Activated CD8-positive, alpha-beta memory T cell treated with anti-CD3 and anti-CD28 coated beads for 36 hours (primary cell): ENCODE measurements around the gene FADS3. TPM values are rescaled to one million over a fixed set of nuclear protein-coding genes. Genes with fewer than 3 reads are reported as not detected.

Source experiments
- CTCF ChIA-PET: fragments of 350-600 bp; sonication (Branson Sonifier 250); formaldehyde crosslinking; loops from one replicate; lab custom pipeline; 2021; ENCODE audit warnings: antibody characterized with exemption; lab: Charles Lee
- POLR2A ChIA-PET: fragments of 350-600 bp; sonication (Branson Sonifier 250); formaldehyde crosslinking; loops from one replicate; lab custom pipeline; 2021; ENCODE audit warnings: antibody characterized with exemption; lab: Charles Lee
- total RNA-seq, 2 experiments: library from RNA; stranded (reverse); gene quantifications; one replicate each; pipeline ENCODE4 v1.2.3, GENCODE V29; 2021

The FADS3 gene
- total RNA-seq, 2 experiments from 2014 or later = 8.2 to 9.7 TPM

- POLR2A ChIA-PET = no interaction called here
- CTCF ChIA-PET = interaction anchor here (1.1 to 1.4 kb wide), 3 partner anchors 37 to 248 kb away, joined by 4 to 5 read pairs (median 4); no protein-coding TSS in a partner anchor
Measured at GRCh38 chr11:61834278-61835048, 56.9 kb downstream of the FADS3 start.

- POLR2A ChIA-PET = no interaction called here
Measured at GRCh38 chr11:61833926-61834277, 57.4 kb downstream of the FADS3 start.

GRCh38 chr11:61833471-61833870, 57.9 kb downstream of the FADS3 start:
- CTCF ChIA-PET = interaction anchor here (1.1 kb wide), 1 partner anchor 36 kb away, joined by 4 read pairs; no protein-coding TSS in a partner anchor
- POLR2A ChIA-PET = no interaction called here

More at GRCh38 chr11:61833926-61834277, 57.4 kb downstream of the FADS3 start:
- CTCF ChIA-PET = interaction anchor here (1.1 to 1.4 kb wide), 2 partner anchors 36 to 248 kb away, joined by 4 read pairs; no protein-coding TSS in a partner anchor

GRCh38 chr11:61832754-61833153, 58.6 kb downstream of the FADS3 start:
- CTCF ChIA-PET = no interaction called here
- POLR2A ChIA-PET = no interaction called here

GRCh38 chr11:61832207-61832606, 59.1 kb downstream of the FADS3 start:
- ChIA-PET POLR2A (no interaction called here), CTCF (no interaction called here)

- POLR2A ChIA-PET = no interaction called here
- CTCF ChIA-PET = no interaction called here
Measured at GRCh38 chr11:61830237-61831105, 60.9 kb downstream of the FADS3 start.

GRCh38 chr11:61829806-61830205, 61.5 kb downstream of the FADS3 start:
- CTCF ChIA-PET = interaction anchor here (1.1 kb wide), 1 partner anchor 15 kb away, joined by 3 read pairs; no protein-coding TSS in a partner anchor

GRCh38 chr11:61828629-61829407, 62.5 kb downstream of the FADS3 start:
- POLR2A ChIA-PET = interaction anchor here (0.5 to 1.6 kb wide), 5 partner anchors 9 to 274 kb away, joined by 3 to 5 read pairs (median 4); partner anchors contain the start of gene FADS3

More at GRCh38 chr11:61829806-61830205, 61.5 kb downstream of the FADS3 start:
- POLR2A ChIA-PET = no interaction called here

GRCh38 chr11:61828379-61828628, 63.0 kb downstream of the FADS3 start:
- ChIA-PET CTCF (interaction anchor here (1.5 to 2.1 kb wide), 2 partner anchors 31 to 284 kb away, joined by 4 to 9 read pairs; no protein-coding TSS in a partner anchor), POLR2A (interaction anchor here (0.6 to 1.6 kb wide), 4 partner anchors 8 to 63 kb away, joined by 3 to 5 read pairs (median 4); partner anchors contain the start of gene FADS3)

More at GRCh38 chr11:61828629-61829407, 62.5 kb downstream of the FADS3 start:
- CTCF ChIA-PET = interaction anchor here (1.1 to 2.1 kb wide), 3 partner anchors 14 to 284 kb away, joined by 3 to 9 read pairs (median 4); no protein-coding TSS in a partner anchor

- ChIA-PET CTCF (interaction anchor here (1.5 to 2.1 kb wide), 2 partner anchors 30 to 285 kb away, joined by 4 to 9 read pairs; no protein-coding TSS in a partner anchor), POLR2A (interaction anchor here (1.5 to 1.6 kb wide), 2 partner anchors 13 to 63 kb away, joined by 3 to 5 read pairs; partner anchors contain the start of gene FADS3)
Measured at GRCh38 chr11:61827571-61828378, 63.6 kb downstream of the FADS3 start, which contains the start of gene FADS2. Gene FADS2, plus strand, starts transcription at chr11:61828300. Its CDS starts 91 bp downstream, at chr11:61828391.

- POLR2A ChIA-PET = no interaction called here
- CTCF ChIA-PET = no interaction called here
Measured at GRCh38 chr11:61826930-61827570, 64.3 kb downstream of the FADS3 start.

Other genes with a start within 250 kb of the FADS3 start
- gene DAGLA, start 211.2 kb downstream of the FADS3 start, total RNA-seq = under 1 TPM; 0.06 to 0.13 TPM
- 1 to 10 TPM in 1 of 2 experiments, under 1 TPM in 1; 0.91 to 1.0 TPM for gene MYRF, start 138.9 kb downstream of the FADS3 start, total RNA-seq
- 100 to 1,000 TPM; 152 to 160 TPM for gene TMEM258, start 98.9 kb downstream of the FADS3 start, total RNA-seq
- gene FEN1, start 98.6 kb downstream of the FADS3 start, total RNA-seq = 100 to 1,000 TPM; 132 to 137 TPM
- gene FADS1, start 74.5 kb downstream of the FADS3 start, total RNA-seq = 10 to 100 TPM; 18.3 to 19.1 TPM
- 10 to 100 TPM; 45.6 to 46.1 TPM for gene FADS2, start 63.2 kb downstream of the FADS3 start, total RNA-seq
- not detected for gene RAB3IL1, start 26.0 kb upstream of the FADS3 start, total RNA-seq
- not detected for gene BEST1, start 58.8 kb upstream of the FADS3 start, total RNA-seq
- gene FTH1, start 76.1 kb upstream of the FADS3 start, total RNA-seq = 100 to 1,000 TPM; 543 to 554 TPM
- gene INCENP, start 232.5 kb upstream of the FADS3 start, total RNA-seq = 10 to 100 TPM; 81.8 to 84.0 TPM